ENCODE measurements around the gene DACT2.
"Not testable (repeated sequence)": the region's sequence is repeated elsewhere in the genome, so short reads cannot be mapped to it uniquely, and the experiment has no call there.

Gene DACT2

DNA sequence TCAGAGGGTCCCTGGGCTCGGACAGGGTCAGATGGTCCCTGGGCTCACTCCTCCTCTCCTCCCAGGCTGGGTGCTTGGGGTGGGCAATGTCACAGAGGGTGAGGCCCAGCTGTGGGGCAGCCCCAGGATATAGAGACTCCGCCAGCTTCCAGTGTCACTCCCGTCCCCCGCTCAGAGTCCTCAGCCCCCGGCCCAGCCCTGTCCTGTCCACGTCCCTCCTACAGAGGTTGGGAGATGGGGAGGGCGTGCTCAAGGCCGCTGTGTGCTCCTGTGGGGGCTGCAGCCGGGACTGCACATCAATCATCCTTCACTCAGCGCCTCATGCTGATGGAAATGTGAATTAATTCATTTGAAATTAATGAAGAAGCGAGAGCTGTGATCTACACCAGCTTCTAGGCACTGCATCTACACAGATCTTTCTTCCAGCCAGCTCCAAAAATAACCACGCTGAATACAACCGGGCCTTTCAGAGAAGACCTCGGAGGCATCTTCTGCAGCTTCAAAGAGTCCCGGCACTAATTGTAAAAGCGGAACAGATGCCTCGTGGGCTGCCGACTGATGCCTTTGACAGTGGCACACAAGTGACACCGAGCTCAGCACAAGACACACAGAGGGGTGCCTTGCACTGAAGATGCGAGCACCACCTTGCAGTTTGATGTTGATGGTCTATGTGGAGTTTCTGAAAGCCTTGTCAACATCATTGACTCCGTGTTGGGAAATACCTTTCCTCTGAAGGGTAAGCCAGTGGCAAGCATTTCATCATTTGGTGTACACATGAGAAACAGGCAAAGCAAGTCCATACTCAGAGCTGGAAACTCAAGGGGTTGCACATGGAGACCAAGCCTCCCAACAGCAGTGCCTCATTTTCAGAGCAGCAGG is 39.3 kb downstream of the DACT2 start:
- no peak for DNase-seq

DNA sequence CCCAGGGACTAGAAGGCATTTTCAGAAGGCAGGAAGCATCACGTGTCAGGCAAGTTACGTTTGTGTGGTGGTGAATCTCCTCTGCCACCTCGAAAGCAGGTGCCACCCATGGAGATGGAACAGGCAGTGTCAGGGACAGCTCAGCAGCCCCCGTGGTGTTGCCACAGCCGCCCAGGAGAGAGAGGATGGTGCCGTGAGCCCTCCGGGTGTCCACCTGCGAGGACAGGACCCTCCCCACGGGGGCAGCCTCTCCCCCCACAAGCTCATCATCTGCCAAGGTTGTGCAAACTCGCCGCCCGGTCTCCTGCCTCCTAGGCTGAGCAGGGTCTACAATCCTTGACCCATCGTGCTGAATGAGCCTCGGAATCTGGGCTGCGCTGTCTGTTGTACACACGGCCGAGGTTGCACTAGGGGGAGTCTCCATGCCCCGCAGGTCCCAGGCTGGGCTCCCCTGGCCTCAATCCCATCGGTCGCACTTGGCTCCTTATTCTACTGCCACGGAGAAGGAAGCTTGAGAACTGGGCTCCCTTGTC is 40.1 kb downstream of the DACT2 start:
- no peak for DNase-seq

DNA sequence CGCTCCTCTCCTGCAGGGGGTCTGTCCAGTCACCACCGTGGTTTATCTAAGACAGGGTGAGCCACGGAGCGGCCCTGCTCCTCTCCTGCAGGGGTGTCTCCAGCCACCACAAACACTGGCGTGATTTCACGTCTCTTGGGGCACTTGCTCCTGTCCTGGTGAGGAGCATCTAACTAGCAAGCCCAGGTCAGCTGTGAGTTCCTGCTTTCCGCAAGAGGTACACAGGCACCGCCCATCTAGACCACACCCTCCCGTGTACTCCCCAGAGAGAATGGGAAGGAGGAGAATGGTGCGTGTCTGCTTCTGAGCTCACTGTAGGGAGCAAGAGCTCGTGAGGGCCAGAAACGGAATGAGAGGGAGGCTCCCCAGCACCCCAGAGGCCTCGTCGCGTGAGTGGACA is 40.7 kb downstream of the DACT2 start:
- no peak for DNase-seq

DNA sequence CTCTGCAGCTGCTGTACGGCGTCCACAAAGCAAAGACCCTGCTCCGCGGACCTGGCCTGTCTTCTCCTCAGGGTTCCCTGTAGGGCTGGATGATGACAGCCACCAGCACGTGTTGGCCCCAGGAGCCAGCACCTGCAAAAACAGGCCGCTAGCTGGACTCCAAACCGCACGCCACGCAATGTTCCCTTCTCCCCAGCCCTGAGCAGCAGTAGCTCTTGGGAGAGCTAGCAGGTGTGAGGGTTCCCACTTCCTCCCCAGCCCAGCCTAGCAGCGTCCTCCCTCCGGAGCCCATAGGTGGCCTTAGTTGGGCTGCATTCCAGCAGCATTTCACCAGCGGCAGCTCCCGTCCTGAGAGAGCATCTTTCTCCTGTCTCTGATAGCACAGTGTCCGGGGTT is 42.3 kb downstream of the DACT2 start:
- no peak for DNase-seq

DNA sequence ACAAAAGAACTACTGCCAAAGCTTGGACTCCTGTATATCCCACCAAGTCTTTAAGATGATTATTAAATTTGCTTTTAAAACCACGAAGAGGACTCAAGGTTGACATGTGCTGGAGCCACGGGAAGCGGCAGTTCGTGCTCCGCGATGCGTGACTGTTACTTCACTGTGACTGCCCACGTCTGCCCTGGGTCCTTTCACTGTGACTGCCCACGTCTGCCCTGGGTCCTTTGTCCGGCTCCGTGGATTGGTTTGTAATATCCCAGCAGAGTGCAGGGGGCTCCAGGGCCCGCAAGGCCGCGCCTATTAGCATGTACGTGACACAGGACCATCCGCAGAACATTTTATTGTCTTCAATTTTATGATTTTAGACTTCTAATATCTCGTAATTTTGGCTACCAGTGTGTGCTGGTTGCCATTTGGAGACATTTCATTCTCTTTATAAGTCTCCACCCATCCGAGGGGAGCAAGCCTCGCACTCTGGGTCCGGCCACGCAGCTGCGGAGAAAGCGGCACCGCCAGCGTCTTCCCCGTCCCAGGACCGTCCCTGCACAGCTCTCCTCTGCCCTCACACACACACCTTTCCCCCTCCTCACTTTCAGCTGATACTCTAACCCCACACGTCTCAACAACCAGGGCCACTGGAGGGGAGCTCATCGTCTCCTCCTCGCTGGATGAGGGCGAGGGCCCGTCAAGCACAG is 42.9 kb downstream of the DACT2 start:
- DNase-seq: no peak

DNA sequence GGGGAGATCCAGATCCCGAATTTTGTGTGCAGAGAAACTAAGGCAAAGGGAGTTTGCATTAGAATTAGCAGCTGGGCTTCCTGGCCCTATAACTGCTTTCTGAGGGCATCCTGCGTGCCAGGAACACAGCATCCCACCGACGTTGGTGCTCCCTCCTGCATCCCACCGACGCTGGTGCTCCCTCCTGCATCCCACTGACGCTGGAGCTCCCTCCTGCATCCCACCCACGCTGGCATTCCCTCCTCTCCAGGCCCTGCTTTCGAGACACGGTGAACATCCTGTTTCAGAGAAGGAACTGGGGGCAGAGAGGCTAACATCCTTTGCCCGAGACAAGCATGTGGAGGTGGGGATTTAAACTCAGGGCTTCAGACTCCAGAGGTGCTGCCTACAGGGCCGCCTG is 44.4 kb downstream of the DACT2 start:
- DNase-seq: no peak

DNA sequence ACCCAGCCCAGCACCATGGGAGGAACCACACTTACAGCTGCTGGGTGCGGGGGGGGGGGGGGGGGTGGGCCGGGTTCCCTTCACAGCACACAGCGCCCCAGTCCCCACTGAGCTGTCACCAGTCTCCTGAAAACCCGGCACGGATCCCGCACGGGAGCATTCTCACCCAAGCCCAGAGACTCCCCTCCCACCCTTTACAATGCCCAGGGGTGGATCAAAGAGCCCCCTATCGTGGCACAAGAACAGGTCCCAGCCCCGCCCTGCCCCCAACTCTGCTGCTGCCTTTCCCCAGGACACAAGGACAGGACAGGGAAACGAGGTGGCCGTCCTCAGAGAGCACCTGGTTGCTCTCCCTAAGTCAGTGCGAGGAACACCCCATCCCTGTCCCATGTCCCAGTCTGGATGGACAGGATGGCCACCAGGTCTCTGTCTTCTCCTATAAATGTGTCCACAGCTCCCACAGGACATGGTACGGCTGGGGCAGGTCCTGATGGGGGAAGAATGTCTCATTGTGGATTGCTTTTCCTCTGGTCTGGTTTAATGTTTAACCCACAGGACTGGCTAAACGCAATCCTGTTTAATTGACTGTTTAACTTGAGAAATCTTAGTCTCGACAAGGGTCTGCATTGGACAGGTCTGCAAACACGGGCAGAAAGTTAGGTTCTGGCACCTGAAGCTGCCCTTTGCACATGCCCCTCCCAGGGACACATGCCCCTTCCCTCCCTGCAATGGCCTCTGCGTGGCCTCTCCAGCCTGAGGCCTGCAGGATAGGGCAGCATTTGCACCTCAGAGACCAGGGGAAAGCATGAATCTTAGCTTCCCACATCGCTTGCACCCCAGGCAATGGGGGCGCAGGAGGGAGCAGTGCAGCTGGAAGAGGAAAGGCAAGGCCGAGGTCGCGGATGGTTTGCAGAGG is 45.3 kb downstream of the DACT2 start:
- no peak for DNase-seq

DNA sequence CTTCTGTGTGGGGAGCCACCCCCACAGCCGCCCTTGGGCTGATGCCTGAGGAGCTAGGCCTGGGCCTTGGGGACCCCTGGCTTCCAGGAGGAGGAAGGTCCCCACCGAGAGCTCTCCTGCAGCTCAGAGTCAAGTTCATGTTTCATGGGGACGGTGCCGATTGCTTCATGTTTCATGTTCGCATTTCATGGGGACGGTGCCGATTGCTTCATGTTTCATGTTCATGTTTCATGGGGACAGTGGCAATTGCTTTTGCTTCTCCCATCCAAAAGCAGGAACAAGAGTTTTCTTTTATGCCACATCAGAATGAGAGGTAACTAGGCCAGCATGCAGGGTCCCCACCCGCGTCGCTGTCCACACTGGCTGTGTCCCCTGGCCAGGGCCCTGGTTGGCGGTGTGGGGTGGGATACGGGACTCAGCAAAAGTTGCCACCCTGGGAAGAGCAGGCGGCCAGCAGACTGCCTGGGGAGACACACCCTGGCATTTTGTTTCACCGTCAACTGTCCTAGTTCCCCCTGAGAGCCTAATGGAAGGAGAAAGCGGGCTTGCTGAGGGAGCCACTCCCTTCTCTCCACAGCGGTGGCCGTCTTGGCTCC is 46.0 kb downstream of the DACT2 start:
- no peak for DNase-seq

DNA sequence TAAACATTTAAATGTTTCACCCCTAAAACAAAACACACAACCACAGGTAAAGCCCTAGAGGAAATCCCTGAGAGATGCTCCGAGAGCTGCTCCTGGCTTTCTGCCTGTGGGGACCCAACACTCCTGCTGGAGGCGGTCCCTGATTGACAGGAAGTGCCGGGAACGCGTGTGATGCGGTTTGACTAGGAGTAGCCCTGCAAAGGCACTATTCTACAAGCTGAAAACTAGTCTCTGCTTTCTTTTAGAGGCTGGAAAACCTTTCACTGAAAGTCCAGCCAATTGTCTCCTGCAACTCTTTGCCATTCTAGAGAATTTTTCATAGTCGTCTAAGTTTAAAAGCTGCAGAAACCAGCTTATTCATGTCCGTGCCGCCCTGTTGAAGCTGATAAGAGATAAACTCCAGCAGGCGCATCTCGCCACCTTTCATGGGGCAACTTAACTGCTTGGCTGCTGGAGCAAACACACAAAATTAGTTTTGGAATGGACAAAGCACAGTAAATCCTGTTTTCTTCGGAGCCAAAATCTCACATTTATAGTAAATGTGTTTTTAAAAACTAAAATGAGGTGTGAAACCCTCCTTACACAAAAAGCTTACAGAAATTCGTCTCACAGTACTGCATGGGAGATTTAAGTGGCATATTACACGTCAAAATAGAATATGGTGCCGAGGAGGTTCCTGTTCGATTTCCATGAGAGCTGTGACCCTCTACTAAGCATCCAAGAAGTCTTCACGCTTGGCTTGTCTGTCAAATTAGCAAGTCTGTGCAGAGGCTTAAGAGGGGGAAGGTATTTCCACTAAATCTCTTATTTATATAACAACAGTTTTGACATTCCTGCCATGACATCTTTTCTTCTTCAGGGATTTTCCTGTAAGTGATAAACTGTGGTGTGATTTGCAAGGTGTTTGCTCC is 46.9 kb downstream of the DACT2 start:
- DNase-seq: no peak

DNA sequence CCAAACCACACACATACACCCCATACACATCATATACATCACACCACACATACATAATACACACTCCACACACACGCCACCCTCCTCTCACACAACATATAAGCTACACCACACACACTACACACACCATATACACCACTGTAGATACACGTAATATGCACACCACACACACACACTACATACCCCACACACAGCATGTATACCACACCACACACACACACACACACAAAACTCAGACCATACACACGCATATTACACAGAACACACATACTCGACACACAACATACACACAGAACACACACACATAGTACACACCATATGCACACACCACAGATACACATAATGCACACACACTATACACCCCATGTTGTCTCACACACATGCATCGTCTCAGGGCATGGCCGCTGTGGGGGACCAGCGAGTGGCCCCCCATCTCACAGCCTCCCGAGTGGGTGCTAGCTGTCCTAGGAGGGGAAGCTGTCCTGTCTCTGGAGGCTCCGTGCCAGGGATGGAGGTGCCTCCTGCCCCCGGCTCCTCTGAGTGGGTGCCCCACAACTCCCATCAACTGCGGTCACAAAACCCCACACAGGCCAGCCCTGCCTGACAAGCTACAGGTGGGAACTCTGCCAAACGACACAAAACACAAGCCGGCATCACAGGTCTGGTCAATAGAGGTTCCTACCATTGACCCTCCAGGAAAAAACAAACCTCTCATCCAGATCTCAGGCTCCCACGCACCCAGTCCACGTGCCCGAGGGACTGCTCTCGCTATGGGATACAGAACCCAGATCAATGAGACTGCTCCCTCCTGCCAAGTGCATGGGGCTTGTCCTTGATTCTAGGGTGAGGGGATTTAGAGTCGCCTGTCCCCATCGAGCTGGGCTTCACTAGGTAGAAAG is 49.1 kb downstream of the DACT2 start:
- DNase-seq: no peak

DNA sequence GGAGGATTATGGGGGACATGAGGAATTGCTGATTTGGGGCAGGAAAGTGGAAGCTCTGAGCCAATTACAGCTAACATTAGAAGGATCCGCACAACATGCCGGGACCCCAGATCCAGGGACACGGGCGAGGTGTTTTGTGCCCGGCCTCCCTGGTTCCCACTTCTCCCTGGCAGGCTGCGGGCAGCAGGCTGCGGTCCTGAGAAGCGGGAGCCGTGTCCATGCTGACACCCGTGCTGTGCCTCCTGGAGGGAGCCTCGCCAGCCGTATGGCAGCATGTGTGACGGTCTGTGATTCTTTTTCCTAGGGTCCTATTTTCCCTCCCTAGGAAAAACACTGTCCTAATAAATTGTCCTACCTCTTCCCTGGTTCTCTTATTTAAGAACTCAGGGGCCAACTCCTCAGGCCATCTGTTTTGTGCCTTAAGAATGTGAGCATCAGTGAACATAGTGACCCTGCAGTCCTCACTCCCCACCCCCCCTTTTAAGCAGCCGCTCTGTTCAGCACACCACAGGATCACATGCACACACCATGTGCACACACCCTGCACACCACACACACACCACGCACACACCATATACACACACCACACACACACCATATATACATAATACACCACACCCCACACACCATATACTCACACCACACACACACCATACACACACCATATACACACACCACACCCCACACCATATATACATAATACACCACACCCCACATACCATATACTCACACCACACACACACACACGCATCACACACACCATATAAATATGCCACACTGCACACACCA is 49.9 kb downstream of the DACT2 start:
- no peak for DNase-seq

DNA sequence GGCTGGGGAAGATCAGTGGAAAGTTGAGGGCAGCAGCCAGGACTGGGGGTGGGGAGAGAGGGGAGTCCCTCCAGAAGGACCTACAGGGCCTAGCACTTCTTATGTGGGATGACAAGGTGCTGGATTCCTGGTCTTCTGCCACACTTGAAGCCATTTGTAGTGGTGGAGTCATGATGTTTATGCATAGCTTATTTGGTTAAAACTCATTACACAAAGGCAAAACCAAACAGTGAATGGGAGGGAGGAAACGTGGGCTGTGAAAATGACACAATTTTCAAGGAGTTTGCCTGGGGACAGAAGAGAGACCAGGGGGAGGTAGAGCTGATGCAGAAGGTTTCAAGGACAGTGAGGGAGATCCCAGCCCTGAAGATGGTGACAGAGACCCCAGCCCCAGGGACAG is 50.8 kb downstream of the DACT2 start:
- DNase-seq: no peak

DNA sequence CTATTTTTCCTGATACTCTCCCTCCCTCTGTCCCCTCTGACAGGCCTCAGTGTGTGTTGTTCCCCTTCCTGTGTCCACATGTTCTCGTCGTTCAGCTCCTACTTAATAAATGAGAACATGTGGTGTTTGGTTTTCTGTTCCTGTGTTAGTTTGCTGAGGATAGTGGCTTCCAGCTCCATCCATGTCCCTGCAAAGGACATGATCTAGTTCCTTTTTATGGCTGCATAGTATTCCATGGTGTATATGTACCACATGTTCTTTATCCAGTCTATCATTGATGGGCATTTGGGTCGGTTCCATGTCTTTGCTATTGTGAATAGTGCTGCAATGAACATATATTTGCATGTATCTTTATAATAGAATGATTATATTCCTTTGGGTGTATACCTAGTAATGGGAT is 51.8 kb downstream of the DACT2 start:
- not testable (repeated sequence) for DNase-seq

DNA sequence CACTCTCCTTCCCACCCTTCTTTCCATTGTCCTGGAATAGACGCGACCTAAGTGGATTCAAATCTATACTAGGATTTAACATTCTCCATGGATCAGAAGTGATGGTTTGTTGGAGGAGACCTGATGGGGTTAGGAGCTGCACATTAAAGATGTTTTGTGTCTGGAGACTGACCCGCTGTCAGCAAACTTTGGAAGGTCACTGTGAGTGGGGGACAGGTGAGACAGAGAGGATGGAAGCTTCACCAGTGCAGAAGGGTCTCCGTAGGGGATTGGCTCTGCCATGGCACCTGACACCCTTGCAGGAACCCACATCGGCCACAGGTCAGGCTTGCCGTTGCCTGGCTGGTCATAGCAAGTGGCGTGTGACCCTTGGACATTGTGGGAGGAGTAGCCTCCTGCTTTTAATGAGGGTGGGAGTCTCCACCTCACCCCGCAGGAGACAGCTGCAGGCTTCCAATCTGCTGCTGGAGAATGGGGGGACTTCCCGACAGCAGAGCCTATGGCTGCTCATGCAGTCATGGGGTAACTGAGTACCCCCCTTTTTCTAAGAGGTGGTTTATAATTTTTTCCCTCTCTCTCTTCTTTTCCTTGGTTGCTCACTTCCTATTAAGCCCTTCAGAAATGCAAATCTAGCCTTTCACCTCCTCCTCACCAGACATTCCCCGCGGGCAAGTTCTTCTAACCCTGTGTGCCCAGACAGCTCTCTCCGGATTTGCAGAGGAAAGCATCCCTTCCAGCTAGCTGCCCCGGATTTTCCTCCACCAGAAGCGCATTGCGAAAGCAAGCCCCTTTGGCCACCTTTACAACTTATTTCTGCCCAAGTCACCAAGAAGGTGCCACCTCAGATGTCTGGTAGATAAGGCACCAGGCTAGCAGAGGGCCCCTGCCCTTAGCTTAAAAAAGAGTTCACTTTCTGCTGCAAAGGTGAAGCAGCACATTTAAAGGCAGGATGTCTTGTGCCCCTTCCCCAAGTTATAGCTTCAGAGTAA is 53.5 kb downstream of the DACT2 start:
- DNase-seq: no peak

DNA sequence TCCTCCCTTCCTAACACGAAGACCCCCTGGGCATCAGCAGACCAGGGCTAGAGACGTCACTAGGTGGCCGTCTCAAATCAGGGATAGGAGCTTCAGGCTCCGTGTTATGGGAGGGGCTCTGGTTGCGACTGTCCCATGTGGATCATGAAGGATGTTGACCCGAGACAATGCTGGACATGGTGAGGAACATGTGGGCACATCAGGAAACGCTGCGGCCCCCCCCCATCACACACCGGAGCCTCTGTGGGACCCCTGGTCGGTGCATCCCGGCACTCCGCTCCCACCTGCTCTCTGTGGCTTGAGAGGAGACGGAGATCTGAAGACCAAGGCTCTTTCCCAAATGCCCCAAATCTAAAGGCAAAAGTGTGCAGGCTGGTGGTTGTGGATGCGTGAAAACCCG is 54.2 kb downstream of the DACT2 start:
- no peak for DNase-seq

DNA sequence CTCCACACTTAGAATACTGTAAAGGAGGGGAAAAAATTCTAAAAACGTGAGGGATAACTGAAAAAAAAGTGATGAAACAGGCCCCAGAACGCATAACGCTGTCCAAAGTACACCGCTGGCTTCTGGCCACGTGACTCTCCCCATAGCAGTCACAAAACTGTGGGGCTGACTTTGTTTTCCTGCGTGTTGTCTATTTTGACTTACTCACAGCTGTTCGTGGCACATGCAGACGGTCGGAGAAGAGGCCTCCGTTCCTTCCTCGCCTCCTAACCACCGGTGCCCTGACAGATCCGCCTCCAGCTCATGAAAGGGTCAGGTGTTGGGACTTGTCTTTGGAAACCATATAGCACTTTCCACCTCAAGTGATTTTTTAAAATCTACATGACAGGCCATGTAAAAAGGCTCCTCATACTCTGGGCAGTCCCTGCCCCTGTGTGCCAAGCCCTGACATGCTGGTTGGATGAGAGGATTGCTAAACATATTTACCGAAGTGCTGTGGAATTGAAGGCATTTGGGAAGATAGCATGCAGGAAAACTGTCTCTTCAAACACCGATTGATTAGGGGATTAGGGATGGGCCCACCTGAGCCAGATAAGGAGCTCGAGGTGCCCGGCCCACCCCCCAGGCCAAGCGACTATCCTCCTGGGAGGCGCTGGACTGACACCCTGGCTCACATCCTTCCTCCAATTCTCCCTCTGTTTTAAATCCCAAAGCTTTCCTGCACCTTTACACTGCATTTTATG is 54.8 kb downstream of the DACT2 start:
- no peak for DNase-seq

DNA sequence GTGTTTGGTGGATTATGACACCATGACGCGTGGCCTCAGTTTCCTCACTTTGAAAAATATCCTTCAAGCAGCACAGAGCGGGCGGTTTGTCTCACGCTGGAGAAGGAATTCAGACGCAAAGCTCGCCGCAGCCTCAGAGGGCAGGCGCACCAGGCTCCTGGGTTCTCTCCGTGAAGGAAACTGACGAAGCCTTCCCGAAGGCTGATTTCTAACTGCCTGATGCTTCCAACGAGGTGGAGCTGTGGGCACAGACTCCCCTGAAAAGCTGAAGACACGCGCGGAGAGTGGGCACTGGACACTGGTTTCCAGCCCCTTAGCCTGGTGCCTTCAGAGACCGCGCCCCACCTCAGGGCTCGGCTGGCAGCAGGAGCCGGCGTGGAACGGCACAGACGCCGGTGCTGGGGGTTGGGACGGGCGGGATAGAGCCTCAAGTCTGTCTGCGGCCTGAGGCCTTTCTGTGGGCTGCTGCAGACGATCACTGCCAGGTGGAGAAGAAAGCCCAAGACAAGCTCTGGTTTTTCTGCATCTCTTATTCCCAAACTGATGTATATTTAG is 56.1 kb downstream of the DACT2 start:
- DNase-seq: no peak

Measured in fibroblast of skin of scalp (primary cell).